HFF-Myc (cell line): ENCODE results near the gene GBP3.
"Not testable (repeated sequence)": the region's sequence is repeated elsewhere in the genome, so short reads cannot be mapped to it uniquely, and the experiment has no call there.

Experiments
- DNase-seq: peaks from one replicate; pipeline ENCODE4 v3.0.0-alpha.2; 2011; ENCODE audit warnings: low read depth; ENCODE audit errors: extremely low read depth
- H3K4me3 ChIP-seq: replicated peaks from 2 replicates; pipeline ENCODE4 v1.5.1; 2011; ENCODE audit warnings: low read depth, mild to moderate bottlenecking, control low read depth, low read length
- TF ChIP-seq, protein P1 (sequence below): IDR thresholded peaks from 2 replicates; pipeline ENCODE4 v1.5.1; 2012; ENCODE audit warnings: mild to moderate bottlenecking, low read depth, low read length, control low read depth; ENCODE audit errors: missing control alignments

Gene GBP3

DNA sequence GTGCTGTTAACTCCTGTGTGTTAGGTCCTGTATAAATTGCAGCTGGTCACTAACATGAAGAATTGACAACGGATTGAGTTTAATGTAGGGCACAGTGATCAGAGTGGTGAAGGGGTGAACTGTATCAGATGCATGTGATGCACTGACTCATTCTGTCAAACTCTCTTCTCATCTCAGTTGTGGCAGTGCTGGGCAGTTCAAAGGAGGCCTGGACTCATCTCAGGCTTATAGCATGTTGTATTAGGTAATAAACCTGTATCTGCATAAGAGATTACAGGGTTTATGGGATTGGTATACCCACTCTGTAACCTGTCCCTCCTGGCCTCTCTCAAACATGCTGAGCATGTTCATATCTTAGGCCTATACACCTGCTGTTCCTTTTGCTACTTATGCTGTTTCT lies 12.4 kb upstream of the GBP3 start:
- TF ChIP-seq, protein P1, sequence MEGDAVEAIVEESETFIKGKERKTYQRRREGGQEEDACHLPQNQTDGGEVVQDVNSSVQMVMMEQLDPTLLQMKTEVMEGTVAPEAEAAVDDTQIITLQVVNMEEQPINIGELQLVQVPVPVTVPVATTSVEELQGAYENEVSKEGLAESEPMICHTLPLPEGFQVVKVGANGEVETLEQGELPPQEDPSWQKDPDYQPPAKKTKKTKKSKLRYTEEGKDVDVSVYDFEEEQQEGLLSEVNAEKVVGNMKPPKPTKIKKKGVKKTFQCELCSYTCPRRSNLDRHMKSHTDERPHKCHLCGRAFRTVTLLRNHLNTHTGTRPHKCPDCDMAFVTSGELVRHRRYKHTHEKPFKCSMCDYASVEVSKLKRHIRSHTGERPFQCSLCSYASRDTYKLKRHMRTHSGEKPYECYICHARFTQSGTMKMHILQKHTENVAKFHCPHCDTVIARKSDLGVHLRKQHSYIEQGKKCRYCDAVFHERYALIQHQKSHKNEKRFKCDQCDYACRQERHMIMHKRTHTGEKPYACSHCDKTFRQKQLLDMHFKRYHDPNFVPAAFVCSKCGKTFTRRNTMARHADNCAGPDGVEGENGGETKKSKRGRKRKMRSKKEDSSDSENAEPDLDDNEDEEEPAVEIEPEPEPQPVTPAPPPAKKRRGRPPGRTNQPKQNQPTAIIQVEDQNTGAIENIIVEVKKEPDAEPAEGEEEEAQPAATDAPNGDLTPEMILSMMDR, result no peak
- H3K4me3 ChIP-seq, result no peak overlapping the region
- DNase-seq, result no peak

DNA sequence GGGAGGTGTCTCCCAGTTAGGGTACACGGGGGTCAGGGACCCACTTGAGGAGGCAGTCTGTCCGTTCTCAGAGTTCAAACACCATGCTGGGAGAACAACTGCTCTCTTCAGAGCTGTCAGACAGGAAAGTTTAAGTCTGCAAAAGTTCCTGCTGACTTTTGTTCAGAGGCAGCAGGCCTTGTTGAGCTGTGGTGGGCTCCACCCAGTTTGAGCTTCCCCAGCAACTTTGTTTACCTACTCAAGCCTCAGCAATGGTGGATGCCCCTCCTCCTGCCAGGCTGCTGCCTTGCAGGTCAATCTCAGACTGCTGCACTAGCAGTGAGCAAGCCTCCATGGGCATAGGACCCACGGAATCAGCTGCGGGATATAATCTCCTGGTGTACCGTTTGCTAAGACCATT lies 11.3 kb upstream of the GBP3 start:
- H3K4me3 ChIP-seq, DNase-seq: not testable (repeated sequence)

DNA sequence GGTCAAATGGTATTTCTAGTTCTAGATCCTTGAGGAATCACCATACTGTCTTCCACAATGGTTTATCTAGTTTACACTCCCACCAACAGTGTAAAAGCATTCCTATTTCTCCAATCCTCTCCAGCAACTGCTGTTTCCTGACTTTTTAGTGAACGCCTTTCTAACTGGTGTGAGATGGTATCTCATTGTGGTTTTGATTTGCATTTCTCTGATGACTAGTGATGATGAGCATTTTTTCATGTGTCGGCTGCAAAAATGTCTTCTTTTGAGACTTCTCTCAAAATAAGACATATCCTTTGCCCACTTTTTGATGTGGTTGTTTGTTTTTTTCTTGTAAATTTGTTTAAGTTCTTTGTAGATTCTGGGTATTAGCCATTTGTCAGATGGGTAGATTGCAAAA lies 6.4 kb upstream of the GBP3 start:
- DNase-seq, H3K4me3 ChIP-seq: not testable (repeated sequence)

DNA sequence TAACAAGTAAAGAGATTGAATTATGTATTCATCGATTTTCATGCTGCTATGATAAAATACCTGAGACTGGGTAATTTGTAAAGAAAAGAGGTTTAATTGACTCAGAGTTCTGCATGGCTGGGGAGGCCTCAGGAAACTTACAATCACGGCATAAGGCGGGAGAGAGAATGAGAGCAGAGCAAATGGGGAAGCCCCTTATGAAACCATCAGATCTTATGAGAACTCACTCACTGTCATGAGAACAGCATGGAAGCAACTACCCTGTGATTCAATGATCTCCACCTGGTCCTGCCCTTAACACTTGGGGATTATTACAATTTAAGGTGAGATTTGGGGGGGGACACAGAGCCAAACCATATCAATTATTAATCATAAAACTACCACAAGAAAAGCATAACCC lies 3.3 kb upstream of the GBP3 start:
- no peak for DNase-seq
- H3K4me3 ChIP-seq, result no peak overlapping the region
- TF ChIP-seq, protein P1, result no peak

DNA sequence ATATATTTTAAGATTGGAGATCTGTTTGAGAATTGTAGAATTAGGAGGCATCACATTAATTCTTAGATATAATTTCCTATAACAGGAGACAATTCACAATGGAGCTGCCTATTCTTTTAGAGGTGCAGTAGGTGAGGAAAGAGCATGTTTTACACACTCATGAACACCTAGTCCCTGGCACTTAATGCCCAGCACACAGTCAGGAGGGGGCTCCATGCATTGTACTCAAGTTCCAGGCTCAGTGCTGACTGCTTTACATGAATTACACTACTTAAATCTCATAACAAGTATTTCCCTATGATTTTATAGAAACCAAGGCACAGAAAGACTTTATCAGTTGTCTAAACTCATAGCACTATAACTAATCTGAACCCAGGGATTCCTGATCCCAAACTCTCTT lies 360 bp upstream of the GBP3 start:
- DNase-seq, result no peak
- H3K4me3 ChIP-seq, result peak overlapping the region; percentile 47; the same call in 1 of the 2 replicates
- TF ChIP-seq, protein P1, result no peak

DNA sequence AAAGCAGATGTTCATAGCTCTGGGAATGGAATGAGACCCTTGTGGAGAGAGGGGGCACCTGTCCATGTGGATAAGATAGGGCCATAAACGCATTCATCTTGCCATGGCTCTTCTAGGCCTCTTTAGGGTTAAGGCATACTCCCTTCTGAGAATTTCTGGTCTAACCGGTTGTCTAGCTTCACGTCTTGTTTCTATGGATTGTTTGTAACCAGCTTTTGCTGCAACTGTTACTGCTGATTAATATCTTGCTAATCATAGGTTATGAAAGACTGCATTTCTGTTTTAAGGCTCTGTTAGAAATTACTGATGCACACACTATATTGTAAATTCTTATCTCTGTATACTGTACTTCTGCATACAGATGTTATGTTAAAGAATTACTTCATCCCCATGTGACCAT lies 4.3 kb downstream of the GBP3 start:
- DNase-seq, H3K4me3 ChIP-seq: not testable (repeated sequence)

DNA sequence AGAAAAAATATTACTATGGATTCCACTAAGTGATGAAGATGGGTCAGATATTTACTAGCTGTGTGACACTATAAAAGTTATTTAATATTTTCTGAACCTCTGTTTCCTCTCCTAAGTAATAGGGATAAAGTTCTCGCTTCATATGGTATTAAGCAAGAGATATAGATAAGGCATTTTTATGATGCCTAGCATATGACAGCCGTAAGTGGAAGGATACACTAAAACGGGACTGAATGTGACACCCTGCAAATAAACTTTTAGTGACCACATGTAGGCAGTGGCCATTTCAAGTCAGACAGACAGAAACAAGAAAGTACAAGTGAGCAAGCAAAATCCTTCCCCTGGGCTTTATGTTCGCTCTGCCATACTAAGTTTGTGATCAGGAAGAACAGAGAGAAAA lies 14.2 kb downstream of the GBP3 start:
- no peak for DNase-seq
- TF ChIP-seq, protein P1, result no peak
- no peak overlapping the region for H3K4me3 ChIP-seq

DNA sequence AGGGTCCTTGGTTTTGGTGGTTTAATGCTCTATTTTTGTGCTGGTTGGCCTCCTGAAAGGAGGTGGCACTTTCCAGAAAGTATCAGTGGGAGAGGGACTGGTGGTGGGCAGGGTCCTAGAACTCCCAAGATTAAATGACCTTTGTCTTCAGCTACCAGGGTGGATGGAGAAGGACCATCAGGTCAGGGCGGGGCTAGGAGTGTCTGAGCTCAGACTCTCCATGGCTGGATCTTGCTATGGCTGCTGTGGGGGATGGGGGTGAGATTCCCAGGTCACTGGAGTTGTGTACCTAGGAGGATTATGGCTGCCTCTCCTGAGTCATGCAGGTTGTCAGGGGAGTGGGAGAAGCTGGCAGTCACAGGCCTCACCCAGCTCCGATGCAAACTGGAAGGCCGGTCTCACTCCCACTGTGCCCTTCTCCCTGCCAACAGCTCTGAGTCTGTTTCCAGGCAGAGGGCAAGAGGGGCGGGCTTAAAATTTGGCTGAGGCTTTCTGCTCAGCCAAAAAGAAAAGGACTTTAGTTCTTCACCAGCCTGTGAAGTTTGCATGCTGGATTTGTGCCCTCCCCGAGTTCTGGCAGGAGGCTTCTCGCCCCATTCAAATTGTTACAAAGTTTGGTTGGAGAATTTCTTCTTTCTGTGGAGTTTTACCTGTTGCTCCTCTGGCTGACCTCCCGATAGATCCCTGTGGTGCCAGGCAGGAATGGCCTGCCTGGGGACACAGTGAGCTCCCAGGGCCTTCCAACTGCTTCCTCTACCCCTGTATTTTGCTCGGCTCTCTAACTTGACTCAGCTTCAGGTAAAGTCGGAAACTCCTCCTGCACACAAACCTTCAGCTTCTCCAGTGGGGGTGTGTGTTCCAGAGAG lies 17.1 kb downstream of the GBP3 start:
- no peak for DNase-seq
- TF ChIP-seq, protein P1, result no peak
- no peak overlapping the region for H3K4me3 ChIP-seq

DNA sequence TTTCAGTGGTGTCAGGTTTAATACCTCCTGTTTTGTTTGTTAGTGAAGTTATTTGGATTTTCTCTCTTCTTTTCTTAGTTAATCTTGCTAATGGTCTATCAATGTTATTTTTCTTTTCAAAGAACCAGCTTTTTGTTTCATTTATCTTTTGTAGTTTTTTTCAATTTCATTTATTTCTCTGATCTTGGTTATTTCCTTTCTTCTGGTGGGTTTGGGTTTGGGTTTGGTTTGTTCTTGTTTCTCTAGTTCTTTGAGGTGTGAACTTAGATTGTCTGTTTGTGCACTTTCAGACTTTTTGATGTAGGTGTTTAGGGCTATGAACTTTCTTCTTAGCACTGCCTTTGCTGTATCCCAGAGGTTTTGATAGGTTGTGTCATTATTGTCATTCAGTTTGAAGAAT lies 20.5 kb downstream of the GBP3 start:
- not testable (repeated sequence) for H3K4me3 ChIP-seq, DNase-seq
